B cell (primary cell): Measurements from ENCODE around the gene PLD5.

ENCODE experiments used
- CTCF ChIP-seq: fragments of 200-600 bp; IDR thresholded peaks from one replicate; pipeline ENCODE4 v1.8.0; 2022; ENCODE audit warnings: antibody characterized with exemption, mild to moderate bottlenecking
- EZH2 ChIP-seq: IDR thresholded peaks from 2 replicates; pipeline ENCODE4 v1.6.1; 2012; ENCODE audit warnings: borderline replicate concordance, low read depth, mild to moderate bottlenecking, moderate library complexity, low read length; ENCODE audit not compliant: insufficient read depth, poor library complexity, severe bottlenecking

- TF ChIP-seq CTCF: no peak
- TF ChIP-seq EZH2: no peak
These were observed 120.2 kb downstream of the PLD5 start for GRCh38 chr1:242404296-242404695.
